ENCODE measurements around the gene STT3B.
"Not testable (repeated sequence)": the region's sequence is repeated elsewhere in the genome, so short reads cannot be mapped to it uniquely, and the experiment has no call there.

STT3B gene

GRCh38 chr3:31605333-31605732 lies 72.6 kb downstream of the STT3B start:
- DNase-seq (ENCODE audit: low read depth): not testable (repeated sequence)

DNA sequence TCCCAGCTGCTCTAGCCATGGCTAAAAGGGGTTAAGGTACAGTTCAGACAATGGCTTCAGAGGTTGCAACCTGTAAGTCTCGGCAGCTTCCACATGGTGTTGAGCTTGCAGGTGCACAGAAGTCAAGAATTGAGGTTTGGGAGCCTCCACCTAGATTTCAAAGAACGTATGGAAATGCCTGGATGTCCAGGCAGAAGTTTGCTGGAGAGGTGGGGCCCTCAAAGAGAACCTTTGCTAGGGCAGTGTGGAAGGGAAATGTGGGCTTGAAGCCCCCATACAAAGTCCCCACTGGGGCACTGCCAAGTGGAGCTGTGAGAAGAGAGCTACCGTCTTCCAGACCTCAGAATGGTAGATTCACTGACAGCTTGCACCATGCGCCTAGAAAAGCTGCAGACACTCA lies 73.7 kb downstream of the STT3B start:
- no peak for DNase-seq (ENCODE audit: low read depth)

DNA sequence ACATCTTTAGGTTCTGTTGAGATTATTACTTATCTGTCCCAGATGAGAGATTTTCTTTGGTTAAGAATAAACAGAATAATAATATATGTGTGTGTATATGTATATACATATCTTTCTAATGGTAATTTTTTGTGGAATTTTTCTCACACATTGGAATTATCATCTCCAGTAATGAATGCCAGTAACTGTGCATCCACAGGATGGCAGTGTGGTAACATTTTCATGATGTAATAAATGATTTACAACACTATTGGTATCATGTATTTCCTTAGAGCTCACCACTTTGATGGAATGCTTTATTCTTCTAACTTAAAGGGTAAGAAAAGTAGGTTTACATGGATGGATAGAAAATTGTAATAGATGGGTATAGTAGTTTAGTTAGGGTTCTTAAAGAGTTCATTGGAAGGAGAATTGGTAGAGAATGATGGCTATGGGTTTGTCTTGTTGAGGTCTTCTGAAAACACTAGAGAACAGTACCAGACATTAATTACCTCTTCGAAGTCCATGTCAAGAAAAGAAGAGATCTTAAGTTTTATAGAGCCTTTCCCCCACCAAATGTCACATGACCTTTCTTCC lies 78.1 kb downstream of the STT3B start:
- DNase-seq (ENCODE audit: low read depth): no peak

DNA sequence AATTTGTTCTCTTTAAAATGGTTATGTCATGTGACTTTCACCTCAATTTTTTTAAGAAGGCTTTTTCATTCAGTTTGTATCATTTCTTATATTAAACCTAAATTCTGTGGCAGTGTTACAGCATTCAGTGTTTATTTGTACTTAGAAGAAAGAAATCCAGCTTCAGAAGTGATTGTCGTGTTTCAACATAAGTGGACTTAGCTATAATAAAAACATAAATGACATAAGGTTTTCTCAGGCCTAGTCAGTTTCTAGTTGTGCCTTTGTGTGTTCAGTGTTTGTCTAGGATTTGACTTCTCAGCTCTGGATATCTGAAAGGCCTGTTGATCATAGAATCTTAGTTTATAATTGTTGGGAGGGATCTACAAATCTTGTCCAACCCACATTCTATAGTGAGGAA lies 80.5 kb downstream of the STT3B start:
- no peak for DNase-seq (ENCODE audit: low read depth)

DNA sequence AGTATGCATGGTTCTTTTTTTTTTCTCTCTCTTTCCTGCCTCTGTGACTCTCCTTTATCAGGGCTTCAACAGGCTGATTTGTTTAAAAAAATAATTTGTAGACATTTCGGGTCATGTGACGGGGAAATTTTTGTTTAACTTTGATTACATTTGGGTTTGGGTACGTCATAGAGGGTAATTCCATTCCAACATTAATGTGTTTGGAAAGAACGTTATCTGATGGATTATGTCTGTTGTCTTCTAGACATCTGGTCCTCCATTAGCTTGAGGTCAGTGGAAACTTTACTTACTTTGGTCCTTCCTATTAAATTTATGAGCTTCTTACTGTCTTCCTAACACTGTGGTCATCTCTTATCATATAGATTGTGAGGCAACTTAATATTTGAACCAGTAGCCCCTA lies 80.9 kb downstream of the STT3B start:
- DNase-seq (ENCODE audit: low read depth): no peak

DNA sequence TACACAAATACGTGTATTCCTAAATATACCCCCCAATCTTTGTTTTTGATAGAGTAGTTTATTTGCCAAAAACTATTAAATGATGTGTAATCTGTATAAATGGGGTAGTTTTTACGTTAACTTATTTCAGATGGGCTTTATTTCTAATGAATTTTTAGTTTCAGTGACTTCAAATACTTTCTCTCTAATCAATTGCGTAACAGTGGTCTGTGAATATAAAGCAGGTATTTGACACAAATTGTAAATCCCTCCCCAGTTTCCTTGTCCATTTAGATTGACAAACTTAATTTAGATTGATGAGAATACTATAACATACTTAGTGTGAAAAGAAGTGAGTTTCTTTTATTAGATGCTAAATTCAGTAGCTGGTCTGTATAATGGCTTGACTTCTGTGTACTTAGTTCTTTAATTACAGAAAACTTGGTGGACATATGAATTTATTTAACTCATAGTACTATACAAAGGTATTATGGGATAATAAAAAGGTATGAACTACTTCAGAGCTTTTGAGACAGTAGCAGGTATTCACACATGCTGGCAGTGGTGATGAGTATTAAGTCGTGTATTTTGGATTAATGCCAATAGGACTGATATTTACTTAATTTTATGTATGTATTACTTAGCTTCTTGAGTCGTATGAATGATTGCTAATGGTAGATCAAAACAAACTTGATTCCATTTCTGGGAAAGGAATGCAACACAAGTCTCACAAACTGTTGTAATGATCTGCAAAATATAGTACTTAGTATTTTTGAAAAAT lies 81.6 kb downstream of the STT3B start:
- DNase-seq (ENCODE audit: low read depth): no peak

GRCh38 chr3:31615071-31615875 lies 82.5 kb downstream of the STT3B start:
- DNase-seq (ENCODE audit: low read depth): no peak

GRCh38 chr3:31616711-31617110 lies 84.0 kb downstream of the STT3B start:
- no peak for DNase-seq (ENCODE audit: low read depth)

GRCh38 chr3:31620656-31621055 lies 87.9 kb downstream of the STT3B start:
- DNase-seq (ENCODE audit: low read depth): no peak

DNA sequence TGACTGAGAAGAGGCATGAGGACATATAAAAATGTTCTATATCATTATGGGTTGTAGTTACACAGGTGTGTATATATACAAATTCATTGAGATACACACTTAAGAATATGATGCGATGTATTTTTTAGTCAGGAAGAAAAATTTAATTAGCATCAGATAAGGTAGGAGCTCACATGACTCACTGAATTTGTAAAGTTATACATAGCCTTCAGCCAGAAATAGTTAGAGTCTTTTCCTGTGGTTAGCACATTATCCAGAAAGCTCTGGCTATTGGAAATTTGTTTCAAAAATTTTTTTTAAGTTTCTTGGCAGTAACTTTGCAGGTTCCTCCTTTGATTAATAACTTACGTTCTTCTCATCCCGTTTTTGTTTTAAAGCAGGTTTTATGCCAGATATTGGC lies 88.6 kb downstream of the STT3B start:
- DNase-seq (ENCODE audit: low read depth): no peak

- DNase-seq (ENCODE audit: low read depth): no peak
Measured at GRCh38 chr3:31622636-31623288, 90.0 kb downstream of the STT3B start.

DNA sequence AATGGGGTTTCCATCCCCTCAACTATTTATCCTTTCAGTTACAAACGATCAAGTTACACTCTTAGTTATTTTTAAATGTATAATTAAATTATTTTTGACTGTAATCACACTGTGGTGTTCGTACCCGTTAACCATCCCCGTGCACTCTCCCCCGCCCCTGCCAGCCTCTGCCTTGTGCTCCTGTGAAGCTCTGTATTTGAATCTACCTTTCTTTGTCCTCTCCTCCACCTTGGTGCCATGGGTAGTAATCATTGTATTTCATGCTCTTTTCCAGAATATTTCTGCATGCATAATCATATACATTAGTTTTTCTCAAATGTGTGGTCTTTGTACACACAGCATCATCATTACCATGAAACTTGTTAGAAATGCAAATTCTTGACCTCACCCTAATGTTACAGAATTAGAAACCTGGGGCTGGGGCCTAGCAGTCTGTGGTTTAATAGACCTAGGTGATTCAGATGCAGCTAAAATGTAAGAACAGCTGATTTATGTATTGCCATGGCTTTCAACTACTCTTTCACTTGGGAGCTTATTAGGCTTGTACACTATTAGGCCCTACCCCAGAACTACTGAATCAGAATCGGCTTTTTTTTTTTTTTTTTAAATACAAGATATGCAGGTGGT lies 91.5 kb downstream of the STT3B start:
- DNase-seq (ENCODE audit: low read depth): no peak

GRCh38 chr3:31625358-31625757 lies 92.6 kb downstream of the STT3B start:
- DNase-seq (ENCODE audit: low read depth): no peak

- DNase-seq (ENCODE audit: low read depth): no peak
Measured at GRCh38 chr3:31629054-31629453, 96.3 kb downstream of the STT3B start.

GRCh38 chr3:31634476-31634875 lies 101.8 kb downstream of the STT3B start:
- no peak for DNase-seq (ENCODE audit: low read depth)

- no peak for DNase-seq (ENCODE audit: low read depth)
Measured at GRCh38 chr3:31635545-31635944, 102.8 kb downstream of the STT3B start.

DNA sequence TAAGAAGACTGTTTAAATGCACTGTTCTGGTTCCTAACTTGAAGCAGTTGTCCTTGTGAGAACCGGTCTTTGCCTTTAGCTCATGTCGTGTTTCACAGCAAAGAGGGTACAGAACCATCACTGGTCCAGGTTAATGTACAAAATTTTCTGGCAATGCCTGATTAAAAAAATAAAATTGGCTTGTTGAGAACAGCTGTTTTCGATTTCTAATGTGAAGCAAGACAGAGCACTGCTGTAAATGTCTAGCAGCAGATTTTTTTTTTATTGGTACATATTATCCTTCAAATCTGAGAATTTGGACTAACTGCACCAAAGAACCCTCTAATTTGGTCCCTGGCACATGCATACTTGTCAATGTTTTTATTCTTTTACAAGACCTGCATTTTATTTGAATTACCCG lies 103.3 kb downstream of the STT3B start:
- no peak for DNase-seq (ENCODE audit: low read depth)

- DNase-seq (ENCODE audit: low read depth): no peak
Measured at GRCh38 chr3:31636694-31637442, 104.1 kb downstream of the STT3B start.

- no peak for DNase-seq (ENCODE audit: low read depth)
Measured at GRCh38 chr3:31639828-31640227, 107.1 kb downstream of the STT3B start.

DNA sequence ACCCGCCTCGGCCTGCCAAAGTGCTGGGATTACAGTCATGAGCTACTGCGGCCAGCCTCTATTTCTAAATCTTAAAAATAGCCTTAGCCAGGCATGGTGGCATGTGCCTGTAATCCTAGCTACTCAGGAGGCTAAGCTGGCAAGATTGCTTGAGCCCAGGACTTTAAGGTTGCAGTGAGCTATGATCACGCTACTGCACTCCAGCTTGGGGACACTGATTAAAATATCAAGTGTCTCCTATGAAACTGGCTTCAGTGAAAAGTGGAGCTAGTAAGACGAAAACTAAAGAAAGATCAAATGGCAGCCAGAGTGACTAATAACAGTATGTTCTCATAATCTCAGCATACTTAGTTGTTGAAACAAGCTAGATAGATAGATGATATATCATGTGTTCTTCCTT lies 112.5 kb downstream of the STT3B start:
- no peak for DNase-seq (ENCODE audit: low read depth)

DNA sequence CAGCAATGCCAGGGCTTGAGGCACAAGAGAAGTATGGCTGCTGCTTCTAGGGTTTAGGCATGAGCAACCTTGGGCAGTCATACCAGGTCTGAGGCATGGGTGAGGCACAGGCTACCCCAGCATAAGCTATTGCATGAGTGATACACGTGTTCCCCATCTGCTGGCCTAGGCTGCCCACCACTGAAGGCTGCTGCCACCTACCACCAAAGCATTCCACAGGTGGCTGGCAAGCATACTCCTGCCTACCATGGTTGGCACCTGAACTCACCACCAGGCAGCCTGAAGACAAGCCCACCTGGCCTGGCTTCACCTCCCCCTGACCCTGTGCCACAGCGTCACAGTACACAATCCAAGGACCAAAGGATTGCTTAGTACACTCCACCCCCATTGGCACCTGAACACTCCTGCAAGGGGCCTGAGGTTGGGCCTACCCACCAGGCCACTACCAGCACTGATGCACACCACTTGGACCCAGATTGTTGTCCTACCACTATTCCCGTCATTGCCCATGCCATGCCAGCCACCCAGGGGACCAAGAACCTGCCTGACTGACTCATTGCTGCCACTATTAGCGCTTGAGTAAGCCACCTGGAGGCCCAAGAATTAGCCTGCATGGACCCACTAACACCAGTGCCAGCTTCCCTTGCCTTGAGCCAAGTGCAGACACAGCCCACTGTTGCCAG lies 115.7 kb downstream of the STT3B start:
- no peak for DNase-seq (ENCODE audit: low read depth)

Measured in stimulated activated CD4-positive, alpha-beta T cell treated with anti-CD3 and anti-CD28 coated beads, Interleukin-2, amount 100 ng/mL, for 4 hours (primary cell).